HG02970 (cell line): ENCODE measurements around the gene LRRFIP1.
"Not testable (repeated sequence)": the region's sequence is repeated elsewhere in the genome, so short reads cannot be mapped to it uniquely, and the experiment has no call there.

Experiments
- ATAC-seq: cut with Tn5 transposase; IDR thresholded peaks from one replicate; pipeline ENCODE4 v1.9.1; 2021; ENCODE audit warnings: mild to moderate bottlenecking, moderate library complexity, moderate number of reproducible peaks; ENCODE audit not compliant: unreplicated experiment, low FRiP score

The LRRFIP1 gene

GRCh38 chr2:237596520-237597195 lies 30.7 kb upstream of the LRRFIP1 start:
- ATAC-seq: no peak

GRCh38 chr2:237597196-237598145 lies 29.9 kb upstream of the LRRFIP1 start:
- ATAC-seq: no peak

GRCh38 chr2:237598468-237599208 lies 28.7 kb upstream of the LRRFIP1 start:
- no peak for ATAC-seq

- ATAC-seq: no peak
Measured at GRCh38 chr2:237599465-237600110, 27.8 kb upstream of the LRRFIP1 start.

GRCh38 chr2:237600205-237600846 lies 27.1 kb upstream of the LRRFIP1 start:
- no peak for ATAC-seq

GRCh38 chr2:237601453-237602116 lies 25.8 kb upstream of the LRRFIP1 start:
- no peak for ATAC-seq

- ATAC-seq: no peak
Measured at GRCh38 chr2:237602409-237602808, 25.0 kb upstream of the LRRFIP1 start.

- ATAC-seq: no peak
Measured at GRCh38 chr2:237603049-237603717, 24.2 kb upstream of the LRRFIP1 start.

- ATAC-seq: no peak
Measured at GRCh38 chr2:237603718-237604362, 23.5 kb upstream of the LRRFIP1 start.

- ATAC-seq: no peak
Measured at GRCh38 chr2:237604391-237604790, 23.0 kb upstream of the LRRFIP1 start.

- no peak for ATAC-seq
Measured at GRCh38 chr2:237604960-237605359, 22.4 kb upstream of the LRRFIP1 start.

- ATAC-seq: not testable (repeated sequence)
Measured at GRCh38 chr2:237606522-237606921, 20.9 kb upstream of the LRRFIP1 start.

- ATAC-seq: no peak
Measured at GRCh38 chr2:237612527-237613357, 14.6 kb upstream of the LRRFIP1 start.

GRCh38 chr2:237613679-237614078 lies 13.7 kb upstream of the LRRFIP1 start:
- no peak for ATAC-seq

GRCh38 chr2:237614151-237614720 lies 13.2 kb upstream of the LRRFIP1 start:
- no peak for ATAC-seq

- ATAC-seq: no peak
Measured at GRCh38 chr2:237615631-237616249, 11.6 kb upstream of the LRRFIP1 start.

GRCh38 chr2:237616373-237616733 lies 11.0 kb upstream of the LRRFIP1 start:
- ATAC-seq: no peak
